SU-DHL-6 (cell line): ENCODE results near the gene DLST.

Experiments used
- EZH2phosphoT487 ChIP-seq: fragments of 200-600 bp; sonication (generic), shearing (Covaris generic); conservative IDR thresholded peaks from 2 replicates; pipeline ENCODE4 v1.6.1; 2018; ENCODE audit warnings: mild to moderate bottlenecking, antibody characterized with exemption, low read length, moderate library complexity, mixed read lengths
- TF ChIP-seq, protein P1 (sequence below): fragments of 200-600 bp; sonication (generic); IDR thresholded peaks from one replicate; pipeline ENCODE4 v1.5.1; 2017; ENCODE audit warnings: antibody characterized with exemption, mild to moderate bottlenecking, low read length, moderate library complexity; ENCODE audit not compliant: insufficient read depth, poor library complexity, severe bottlenecking

DNA sequence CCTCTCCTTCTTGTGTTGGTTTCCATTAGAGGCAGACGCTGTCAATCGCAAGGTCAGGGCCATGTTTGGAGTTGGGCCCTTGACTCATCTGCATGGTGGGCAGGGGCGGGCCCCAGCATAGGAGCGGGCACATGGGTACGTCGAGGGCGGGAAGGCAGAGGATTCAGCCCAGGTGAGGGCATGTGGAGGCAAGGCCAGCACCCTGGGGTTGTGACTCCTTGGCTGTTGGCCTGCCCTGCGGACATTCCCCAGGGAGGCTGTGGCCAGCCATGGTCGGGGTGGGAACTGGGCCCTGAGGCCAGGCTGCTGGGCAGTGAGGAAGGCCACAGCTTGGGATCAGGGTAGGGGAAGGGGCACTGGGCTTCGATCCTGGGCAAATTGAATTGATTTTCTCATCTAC is 31.1 kb downstream of the DLST start:
- TF ChIP-seq, protein P1, sequence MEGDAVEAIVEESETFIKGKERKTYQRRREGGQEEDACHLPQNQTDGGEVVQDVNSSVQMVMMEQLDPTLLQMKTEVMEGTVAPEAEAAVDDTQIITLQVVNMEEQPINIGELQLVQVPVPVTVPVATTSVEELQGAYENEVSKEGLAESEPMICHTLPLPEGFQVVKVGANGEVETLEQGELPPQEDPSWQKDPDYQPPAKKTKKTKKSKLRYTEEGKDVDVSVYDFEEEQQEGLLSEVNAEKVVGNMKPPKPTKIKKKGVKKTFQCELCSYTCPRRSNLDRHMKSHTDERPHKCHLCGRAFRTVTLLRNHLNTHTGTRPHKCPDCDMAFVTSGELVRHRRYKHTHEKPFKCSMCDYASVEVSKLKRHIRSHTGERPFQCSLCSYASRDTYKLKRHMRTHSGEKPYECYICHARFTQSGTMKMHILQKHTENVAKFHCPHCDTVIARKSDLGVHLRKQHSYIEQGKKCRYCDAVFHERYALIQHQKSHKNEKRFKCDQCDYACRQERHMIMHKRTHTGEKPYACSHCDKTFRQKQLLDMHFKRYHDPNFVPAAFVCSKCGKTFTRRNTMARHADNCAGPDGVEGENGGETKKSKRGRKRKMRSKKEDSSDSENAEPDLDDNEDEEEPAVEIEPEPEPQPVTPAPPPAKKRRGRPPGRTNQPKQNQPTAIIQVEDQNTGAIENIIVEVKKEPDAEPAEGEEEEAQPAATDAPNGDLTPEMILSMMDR, result no peak
- no peak for TF ChIP-seq EZH2phosphoT487
